Body of pancreas (tissue), 4 donors: Measurements from ENCODE around the gene HNRNPAB. TPM values are rescaled to one million over a fixed set of nuclear protein-coding genes. Genes with fewer than 3 reads are reported as not detected.

Source experiments
- ATAC-seq: fragments of 150-250 bp; one replicate; pipeline ENCODE4 v1.9.1; 2016
- DNase-seq, 4 donors: peaks; one replicate each; pipeline ENCODE4 v3.0.0-alpha.2; 2019
- H3K27ac ChIP-seq, 4 donors: fragments of 200-600 bp; sonication (generic); 1 replicate in 3 of 4; 2 replicates in 1 of 4; pipeline versions ENCODE4 v1.5.1 to v1.6.1; 2016 to 2019; ENCODE audit warnings: mild to moderate bottlenecking in 1 of 4, mixed read lengths in 1 of 4, moderate library complexity in 1 of 4
- H3K27me3 ChIP-seq, 2 donors: fragments of 200-600 bp; sonication (generic); one replicate each; pipeline ENCODE4 v1.6.0; 2016; ENCODE audit warnings: mild to moderate bottlenecking in 1 of 2
- H3K36me3 ChIP-seq, 2 donors: fragments of 200-600 bp; sonication (generic); replicated peaks in 1 of 2; 2 replicates each; pipeline ENCODE4 v1.5.1; 2016; ENCODE audit warnings: low read depth in 2 of 2; ENCODE audit not compliant: insufficient read depth in 1 of 2
- H3K4me1 ChIP-seq: fragments of 200-600 bp; sonication (generic); one replicate; pipeline ENCODE4 v1.6.0; 2016
- H3K4me3 ChIP-seq, 2 donors: fragments of 200-600 bp; sonication (generic); 1 replicate in 1 of 2; 2 replicates in 1 of 2; pipeline ENCODE4 v1.5.1; 2016 to 2019
- H3K9me3 ChIP-seq, 3 donors: fragments of 200-600 bp; sonication (generic); 1 replicate in 2 of 3; 2 replicates in 1 of 3; pipeline ENCODE4 v1.5.1; 2016
- POLR2A ChIP-seq, 3 donors: fragments of 450-650 bp; IDR thresholded peaks; one replicate each; pipeline ENCODE4 v1.6.1; 2016; ENCODE audit warnings: antibody characterized with exemption in 3 of 3, mild to moderate bottlenecking in 2 of 3
- WGBS, 2 donors: methylation state at CpG; one replicate each; pipeline ENCODE4 v1.1.5; 2017; 5-methylcytosine and 5-hydroxymethylcytosine counted together
- intact Hi-C: fragments of 100-400 bp; cut with DNase I; formaldehyde crosslinking; loops from one replicate; pipeline ENCODE4 v1.15.1; 2023
- total RNA-seq, 2 donors: library from RNA; depleted of rRNA; stranded (reverse); fragments of >200 nt; gene quantifications; one replicate each; pipeline ENCODE4 v1.1.0, GENCODE V29; 2016
- TF ChIP-seq, protein P1 (sequence below), 7 experiments: fragments of 450-650 bp in 4 of 7; fragments of 200-600 bp in 3 of 7; sonication (generic) in 3 of 7; IDR thresholded peaks; one replicate each; pipeline ENCODE4 v1.5.1; 2016 to 2019; ENCODE audit warnings: antibody characterized with exemption in 7 of 7

Gene HNRNPAB
- total RNA-seq, 2 donors from 2014 or later, result 42.0 to 73.8 TPM

DNA sequence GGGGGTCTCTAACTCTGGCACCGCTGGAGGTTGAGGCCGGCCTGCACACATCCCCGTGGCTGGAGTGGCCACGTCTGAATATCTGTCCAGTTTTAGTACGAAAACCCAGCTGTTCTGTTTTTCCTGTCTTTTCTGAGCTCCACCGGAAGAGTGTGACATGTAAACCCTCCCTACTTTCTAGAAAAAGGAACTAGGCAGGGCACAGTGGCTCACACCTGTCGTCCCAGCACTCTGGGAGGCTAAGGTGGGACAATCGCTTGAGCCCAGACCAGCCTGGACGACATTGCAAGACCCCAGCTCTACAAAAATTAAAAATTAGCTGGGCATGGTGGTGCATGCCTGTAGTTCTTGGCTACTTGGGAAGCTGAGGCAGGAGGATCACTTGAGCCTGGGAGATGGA, 36.4 kb downstream of the HNRNPAB start:
- H3K4me1 ChIP-seq, result peaks cover 20% of the 10 kb centered on the region
- no peaks in the 10 kb centered on the region for H3K9me3 ChIP-seq
- H3K27me3 ChIP-seq, result no peaks in the 10 kb centered on the region
- WGBS, 2 donors, result 60 to 80% methylated on average over 9 of the region's 9 CpGs
- H3K36me3 ChIP-seq, result no peaks in the 10 kb centered on the region
- ATAC-seq (no peak), DNase-seq (no peak)
- no peak overlapping the region for H3K4me3 ChIP-seq
- H3K27ac ChIP-seq, result peak overlapping the region in 1 of 4 donors; percentile 5
- intact Hi-C loops, result no loop called here
- TF ChIP-seq, protein P1, sequence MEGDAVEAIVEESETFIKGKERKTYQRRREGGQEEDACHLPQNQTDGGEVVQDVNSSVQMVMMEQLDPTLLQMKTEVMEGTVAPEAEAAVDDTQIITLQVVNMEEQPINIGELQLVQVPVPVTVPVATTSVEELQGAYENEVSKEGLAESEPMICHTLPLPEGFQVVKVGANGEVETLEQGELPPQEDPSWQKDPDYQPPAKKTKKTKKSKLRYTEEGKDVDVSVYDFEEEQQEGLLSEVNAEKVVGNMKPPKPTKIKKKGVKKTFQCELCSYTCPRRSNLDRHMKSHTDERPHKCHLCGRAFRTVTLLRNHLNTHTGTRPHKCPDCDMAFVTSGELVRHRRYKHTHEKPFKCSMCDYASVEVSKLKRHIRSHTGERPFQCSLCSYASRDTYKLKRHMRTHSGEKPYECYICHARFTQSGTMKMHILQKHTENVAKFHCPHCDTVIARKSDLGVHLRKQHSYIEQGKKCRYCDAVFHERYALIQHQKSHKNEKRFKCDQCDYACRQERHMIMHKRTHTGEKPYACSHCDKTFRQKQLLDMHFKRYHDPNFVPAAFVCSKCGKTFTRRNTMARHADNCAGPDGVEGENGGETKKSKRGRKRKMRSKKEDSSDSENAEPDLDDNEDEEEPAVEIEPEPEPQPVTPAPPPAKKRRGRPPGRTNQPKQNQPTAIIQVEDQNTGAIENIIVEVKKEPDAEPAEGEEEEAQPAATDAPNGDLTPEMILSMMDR (IDR thresholded peaks at IDR 0.05), result no peak
- TF ChIP-seq POLR2A (IDR thresholded peaks at IDR 0.05), result no peak

DNA sequence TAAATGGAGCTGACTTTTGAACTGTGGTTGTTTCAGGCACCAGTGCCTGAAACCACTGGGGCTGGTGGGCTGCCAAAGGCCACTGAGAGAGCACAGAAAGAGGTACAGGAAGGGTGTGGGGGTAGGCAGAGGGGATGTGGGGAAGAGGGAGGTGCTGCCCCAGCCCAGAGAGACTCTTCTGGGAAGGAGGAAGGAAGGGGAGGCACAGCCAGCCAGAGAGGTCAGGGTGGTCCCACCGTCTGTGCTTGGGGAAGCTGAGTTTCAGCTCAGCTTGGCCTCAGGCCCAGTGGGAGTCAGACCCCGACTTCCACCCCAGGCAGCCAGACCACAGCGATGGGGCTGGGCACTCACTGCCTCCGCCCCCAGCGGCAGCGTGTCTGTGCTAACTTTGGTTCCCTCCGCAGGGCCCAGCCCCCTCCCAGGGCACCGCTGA, 36.9 kb downstream of the HNRNPAB start:
- DNase-seq (peak in 1 of 4 donors; percentile 40), ATAC-seq (no peak)
- Histone ChIP-seq H3K27me3 (peaks cover 0 to 3% of the 10 kb centered on the region in 2 donors), H3K27ac (no peak overlapping the region), H3K36me3 (no peaks in the 10 kb centered on the region), H3K4me3 (no peak overlapping the region), H3K4me1 (peaks cover 18% of the 10 kb centered on the region), H3K9me3 (no peaks in the 10 kb centered on the region)
- no peak for TF ChIP-seq POLR2A (IDR thresholded peaks at IDR 0.05)
- TF ChIP-seq, protein P1 (IDR thresholded peaks at IDR 0.05), result no peak
- intact Hi-C loops, result no loop called here
- WGBS, 2 donors, result 41 to 65% methylated on average over 7 to 8 of the region's 8 CpGs

DNA sequence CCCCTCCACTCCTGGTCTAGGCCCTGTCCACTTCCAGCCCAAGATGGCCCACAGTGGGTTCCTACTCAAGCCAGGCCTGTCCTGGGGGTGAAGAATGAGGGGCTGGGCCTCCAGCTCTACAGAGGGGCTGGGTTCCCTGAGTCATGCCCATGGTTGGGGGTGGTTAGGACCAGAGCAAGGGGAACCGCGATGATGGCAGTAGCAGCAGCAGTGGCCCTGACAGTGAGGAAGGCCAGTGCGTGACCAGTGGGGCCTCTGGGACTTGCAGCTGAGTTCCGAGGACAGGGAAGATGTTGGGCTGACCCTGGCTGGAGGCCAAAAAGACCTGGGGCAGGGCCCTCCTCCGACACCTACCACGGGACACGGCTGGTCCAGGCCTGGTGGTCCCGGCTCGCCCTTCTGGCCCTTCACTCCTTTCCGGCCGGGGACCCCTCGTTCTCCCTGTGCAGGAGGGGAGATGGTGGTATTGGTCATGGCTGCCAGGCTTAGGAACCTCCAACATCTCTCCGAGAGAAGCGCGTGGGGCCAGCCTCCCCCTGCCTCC, 37.4 kb downstream of the HNRNPAB start:
- Histone ChIP-seq H3K9me3 (no peaks in the 10 kb centered on the region), H3K27me3 (peaks cover 0 to 3% of the 10 kb centered on the region in 2 donors), H3K4me1 (peaks cover 13% of the 10 kb centered on the region), H3K36me3 (no peaks in the 10 kb centered on the region), H3K4me3 (no peak overlapping the region), H3K27ac (no peak overlapping the region)
- 76 to 78% methylated on average over 6 to 10 of the region's 15 CpGs for WGBS, 2 donors
- intact Hi-C loops, result no loop called here
- TF ChIP-seq, protein P1 (IDR thresholded peaks at IDR 0.05), result no peak
- no peak for TF ChIP-seq POLR2A (IDR thresholded peaks at IDR 0.05)
- DNase-seq, result peak in 2 of 4 donors; percentile 26 to 28
- ATAC-seq, result no peak

DNA sequence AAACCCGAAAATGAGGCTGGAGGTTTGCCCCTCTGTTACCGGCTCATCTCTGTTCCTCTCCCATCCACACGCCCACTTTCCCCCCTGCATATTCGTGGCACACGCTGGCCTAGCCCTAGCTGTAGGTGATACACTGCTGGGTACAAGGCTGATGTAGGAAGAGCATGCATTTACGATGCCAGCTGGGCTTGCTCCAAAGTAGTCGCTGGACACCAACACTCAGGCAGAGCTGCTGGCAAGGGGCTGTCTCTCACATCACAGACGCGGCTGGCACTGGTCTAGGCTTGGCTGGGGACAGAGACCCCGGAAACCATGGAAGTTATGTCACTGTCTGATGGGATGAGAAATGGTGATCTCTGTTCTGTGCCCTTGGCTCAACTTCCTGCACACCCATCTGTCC, 38.1 kb downstream of the HNRNPAB start:
- TF ChIP-seq POLR2A (IDR thresholded peaks at IDR 0.05), result no peak
- TF ChIP-seq, protein P1 (IDR thresholded peaks at IDR 0.05), result no peak
- H3K36me3 ChIP-seq, result no peaks in the 10 kb centered on the region
- H3K4me3 ChIP-seq, result no peak overlapping the region
- H3K27me3 ChIP-seq, result peaks cover 0 to 3% of the 10 kb centered on the region in 2 donors
- intact Hi-C loops, result no loop called here
- H3K4me1 ChIP-seq, result peaks cover 7% of the 10 kb centered on the region
- H3K27ac ChIP-seq, result no peak overlapping the region
- WGBS, 2 donors, result 65 to 74% methylated on average over 7 to 10 of the region's 10 CpGs
- no peaks in the 10 kb centered on the region for H3K9me3 ChIP-seq
- DNase-seq (no peak), ATAC-seq (no peak)

DNA sequence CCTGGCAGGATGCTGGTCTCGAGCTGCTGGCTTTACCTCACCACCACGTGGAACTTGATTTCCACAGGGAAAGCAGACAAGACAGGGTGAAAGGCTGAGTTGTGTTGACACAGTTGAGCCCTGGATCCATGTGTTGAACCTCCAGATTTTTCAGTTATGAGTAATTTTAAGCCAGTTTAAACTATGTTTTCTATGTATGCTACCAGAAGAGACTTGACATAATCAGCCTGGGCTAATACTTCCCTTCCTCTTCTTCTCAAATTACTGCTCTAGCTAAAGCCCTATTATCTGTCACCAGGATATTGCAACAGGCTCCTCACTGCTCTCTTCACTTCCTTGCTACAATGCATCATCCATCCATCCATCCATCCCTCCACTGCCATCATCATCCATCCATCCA, 40.2 kb downstream of the HNRNPAB start:
- no peak overlapping the region for H3K27ac ChIP-seq
- intact Hi-C loops, result no loop called here
- ATAC-seq (no peak), DNase-seq (no peak)
- H3K4me3 ChIP-seq, result no peak overlapping the region
- 83 to 88% methylated on average over 2 of the region's 2 CpGs for WGBS, 2 donors
- peaks cover 0 to 3% of the 10 kb centered on the region in 2 donors for H3K27me3 ChIP-seq
- no peaks in the 10 kb centered on the region for H3K4me1 ChIP-seq
- no peaks in the 10 kb centered on the region for H3K9me3 ChIP-seq
- H3K36me3 ChIP-seq, result no peaks in the 10 kb centered on the region
- TF ChIP-seq, protein P1 (IDR thresholded peaks at IDR 0.05), result no peak
- no peak for TF ChIP-seq POLR2A (IDR thresholded peaks at IDR 0.05)
